Measurements from ENCODE around the gene NOXO1.

Gene NOXO1

DNA sequence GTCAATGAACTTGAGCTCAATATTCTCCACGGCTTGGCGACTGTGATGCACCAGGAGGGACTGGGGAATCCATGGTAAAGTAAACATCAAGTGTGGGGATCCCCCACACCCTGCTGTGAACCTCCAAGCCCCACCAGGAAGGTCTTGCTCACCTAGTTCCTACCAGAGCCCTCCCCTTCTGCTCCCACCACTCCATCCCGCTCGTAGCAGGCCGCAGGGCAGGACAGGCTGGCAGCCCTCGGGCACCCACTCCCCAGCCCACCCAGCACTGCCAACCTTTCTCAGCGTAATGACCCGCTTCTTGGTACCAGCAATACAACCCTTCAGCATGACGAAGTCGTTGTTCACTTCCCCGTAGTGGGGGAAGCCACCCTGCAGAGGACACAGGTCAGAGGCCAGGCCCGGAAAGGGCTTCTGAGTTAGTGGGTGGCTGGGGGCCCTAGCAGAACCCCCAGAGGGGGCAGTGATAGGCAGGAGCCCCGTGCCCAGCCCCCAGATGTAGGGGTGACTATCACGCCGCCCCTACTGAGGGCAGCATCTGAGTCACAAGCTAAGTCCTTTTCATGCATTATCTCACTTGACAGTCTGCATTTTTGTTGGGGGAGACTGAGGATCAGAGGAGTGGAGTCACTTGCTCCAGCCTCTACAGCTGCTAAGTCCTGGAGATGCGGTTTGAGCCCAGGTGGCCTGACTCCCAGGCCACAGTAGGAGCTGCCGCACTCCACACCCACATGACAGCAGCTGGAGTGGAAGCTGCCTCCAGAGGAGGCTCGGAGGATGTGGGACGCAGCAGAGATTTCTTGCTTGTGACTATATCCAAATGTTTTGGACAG is 35.5 kb downstream of the NOXO1 start:
- no peak overlapping the region for H3K4me3 ChIP-seq (ENCODE audit: low read depth, low read length)
- DNase-seq (ENCODE audit: low read depth), result no peak
- no peak for TF ChIP-seq POLR2A (IDR thresholded peaks at IDR 0.05; ENCODE audit: extremely low read depth, insufficient read length)
- no peak for TF ChIP-seq MYC (IDR thresholded peaks at IDR 0.05; ENCODE audit: low read depth, low read length)
- TF ChIP-seq, protein P1, sequence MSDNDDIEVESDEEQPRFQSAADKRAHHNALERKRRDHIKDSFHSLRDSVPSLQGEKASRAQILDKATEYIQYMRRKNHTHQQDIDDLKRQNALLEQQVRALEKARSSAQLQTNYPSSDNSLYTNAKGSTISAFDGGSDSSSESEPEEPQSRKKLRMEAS (IDR thresholded peaks at IDR 0.05; ENCODE audit: low read depth, low read length), result no peak
- TF ChIP-seq, protein P2, sequence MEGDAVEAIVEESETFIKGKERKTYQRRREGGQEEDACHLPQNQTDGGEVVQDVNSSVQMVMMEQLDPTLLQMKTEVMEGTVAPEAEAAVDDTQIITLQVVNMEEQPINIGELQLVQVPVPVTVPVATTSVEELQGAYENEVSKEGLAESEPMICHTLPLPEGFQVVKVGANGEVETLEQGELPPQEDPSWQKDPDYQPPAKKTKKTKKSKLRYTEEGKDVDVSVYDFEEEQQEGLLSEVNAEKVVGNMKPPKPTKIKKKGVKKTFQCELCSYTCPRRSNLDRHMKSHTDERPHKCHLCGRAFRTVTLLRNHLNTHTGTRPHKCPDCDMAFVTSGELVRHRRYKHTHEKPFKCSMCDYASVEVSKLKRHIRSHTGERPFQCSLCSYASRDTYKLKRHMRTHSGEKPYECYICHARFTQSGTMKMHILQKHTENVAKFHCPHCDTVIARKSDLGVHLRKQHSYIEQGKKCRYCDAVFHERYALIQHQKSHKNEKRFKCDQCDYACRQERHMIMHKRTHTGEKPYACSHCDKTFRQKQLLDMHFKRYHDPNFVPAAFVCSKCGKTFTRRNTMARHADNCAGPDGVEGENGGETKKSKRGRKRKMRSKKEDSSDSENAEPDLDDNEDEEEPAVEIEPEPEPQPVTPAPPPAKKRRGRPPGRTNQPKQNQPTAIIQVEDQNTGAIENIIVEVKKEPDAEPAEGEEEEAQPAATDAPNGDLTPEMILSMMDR (IDR thresholded peaks at IDR 0.05; ENCODE audit: low read depth, low read length), result no peak

DNA sequence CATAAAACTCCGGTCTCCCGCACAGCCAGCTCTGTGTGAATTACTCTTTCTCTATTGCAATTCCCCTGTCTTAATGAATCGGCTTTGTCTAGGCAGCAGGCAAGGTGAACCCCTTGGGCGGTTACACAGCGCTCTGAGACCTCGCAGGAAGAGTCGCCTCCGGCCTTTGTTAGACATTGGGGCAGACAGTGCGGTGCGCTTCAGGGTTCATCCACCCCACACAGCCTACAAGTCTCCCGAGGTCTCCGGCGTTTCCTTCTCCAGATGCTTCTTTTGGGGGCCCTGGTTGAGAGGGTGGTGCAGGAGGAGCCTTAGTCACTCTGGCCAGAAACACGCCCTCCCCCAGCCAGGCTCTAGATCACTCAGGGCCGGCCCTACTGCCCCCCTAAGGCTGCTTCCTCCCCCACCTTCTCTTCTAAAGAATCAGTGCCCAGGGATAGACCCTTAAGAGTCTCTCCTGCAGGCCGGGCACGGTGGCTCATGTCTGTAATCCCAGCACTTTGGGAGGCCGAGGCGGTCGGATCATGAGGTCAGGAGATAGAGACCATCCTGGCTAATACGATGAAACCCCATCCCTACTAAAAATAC is 36.6 kb downstream of the NOXO1 start:
- TF ChIP-seq POLR2A (IDR thresholded peaks at IDR 0.05; ENCODE audit: extremely low read depth, insufficient read length) (no peak), MYC (IDR thresholded peaks at IDR 0.05; ENCODE audit: low read depth, low read length) (no peak)
- TF ChIP-seq, protein P2 (IDR thresholded peaks at IDR 0.05; ENCODE audit: low read depth, low read length), result no peak
- TF ChIP-seq, protein P1 (IDR thresholded peaks at IDR 0.05; ENCODE audit: low read depth, low read length), result no peak

DNA sequence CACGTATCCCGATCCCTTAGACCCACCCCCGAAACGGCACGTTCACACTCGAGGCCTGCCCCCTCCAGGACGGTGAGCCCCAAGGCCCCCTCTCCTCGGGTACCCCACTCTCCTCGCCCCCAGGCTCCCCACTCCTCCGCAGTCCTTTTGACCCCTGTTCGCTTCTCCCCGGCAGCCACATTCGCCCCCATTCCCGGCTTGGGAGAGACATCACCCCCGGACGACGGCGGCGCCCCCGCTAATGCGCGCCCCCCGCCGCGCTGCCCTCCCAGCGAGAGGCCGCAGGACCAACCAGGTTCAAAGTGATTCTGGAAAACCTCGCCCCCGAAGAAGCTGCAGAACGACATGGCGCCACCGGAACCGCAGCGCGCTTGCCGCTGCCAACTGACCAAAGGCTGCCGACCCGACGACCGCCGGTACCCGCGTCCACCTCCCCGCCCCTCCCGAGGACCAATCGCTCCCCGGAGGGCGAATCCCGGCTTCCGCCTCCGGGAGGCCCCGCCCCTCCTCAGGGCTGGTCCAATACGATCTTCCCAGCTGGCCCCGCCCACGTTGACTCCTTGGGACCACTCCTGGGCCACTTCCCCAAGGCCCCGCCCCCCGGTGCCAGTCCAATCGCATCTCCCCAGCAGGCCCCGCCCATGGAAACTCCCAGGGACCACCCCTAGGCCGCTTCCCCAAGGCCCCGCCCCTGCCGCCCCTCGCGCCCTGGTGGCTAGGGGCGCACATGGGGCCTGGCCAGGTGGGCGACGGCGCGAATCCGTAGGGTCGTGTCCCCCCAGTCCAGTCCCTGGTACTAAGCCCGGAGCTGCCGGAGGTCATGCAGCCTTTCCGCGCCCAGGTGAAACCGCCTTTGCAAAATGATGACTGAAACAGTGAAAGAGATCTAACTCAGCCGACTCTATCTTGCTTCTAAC is 38.2 kb downstream of the NOXO1 start, which contains the start of gene MSRB1:
TSS of gene MSRB1 (minus strand) at position 390 of the 917 bp plus-strand sequence. CDS start at position 347, 43 bp downstream.
- peak; percentile 98 for DNase-seq (ENCODE audit: low read depth)
- H3K4me3 ChIP-seq (ENCODE audit: low read depth, low read length), result peak within 1 kb of the TSS; percentile 82
- TF ChIP-seq POLR2A (IDR thresholded peaks at IDR 0.05; ENCODE audit: extremely low read depth, insufficient read length) (peak; percentile 86), MYC (IDR thresholded peaks at IDR 0.05; ENCODE audit: low read depth, low read length) (peak; percentile 75)
- TF ChIP-seq, protein P1 (IDR thresholded peaks at IDR 0.05; ENCODE audit: low read depth, low read length), result peak; percentile 67
- TF ChIP-seq, protein P2 (IDR thresholded peaks at IDR 0.05; ENCODE audit: low read depth, low read length), result no peak

More for the DNA sequence above, 36.6 kb downstream of the NOXO1 start:
- H3K4me3 ChIP-seq (ENCODE audit: low read depth, low read length), result no peak overlapping the region
- DNase-seq (ENCODE audit: low read depth), result no peak

DNA sequence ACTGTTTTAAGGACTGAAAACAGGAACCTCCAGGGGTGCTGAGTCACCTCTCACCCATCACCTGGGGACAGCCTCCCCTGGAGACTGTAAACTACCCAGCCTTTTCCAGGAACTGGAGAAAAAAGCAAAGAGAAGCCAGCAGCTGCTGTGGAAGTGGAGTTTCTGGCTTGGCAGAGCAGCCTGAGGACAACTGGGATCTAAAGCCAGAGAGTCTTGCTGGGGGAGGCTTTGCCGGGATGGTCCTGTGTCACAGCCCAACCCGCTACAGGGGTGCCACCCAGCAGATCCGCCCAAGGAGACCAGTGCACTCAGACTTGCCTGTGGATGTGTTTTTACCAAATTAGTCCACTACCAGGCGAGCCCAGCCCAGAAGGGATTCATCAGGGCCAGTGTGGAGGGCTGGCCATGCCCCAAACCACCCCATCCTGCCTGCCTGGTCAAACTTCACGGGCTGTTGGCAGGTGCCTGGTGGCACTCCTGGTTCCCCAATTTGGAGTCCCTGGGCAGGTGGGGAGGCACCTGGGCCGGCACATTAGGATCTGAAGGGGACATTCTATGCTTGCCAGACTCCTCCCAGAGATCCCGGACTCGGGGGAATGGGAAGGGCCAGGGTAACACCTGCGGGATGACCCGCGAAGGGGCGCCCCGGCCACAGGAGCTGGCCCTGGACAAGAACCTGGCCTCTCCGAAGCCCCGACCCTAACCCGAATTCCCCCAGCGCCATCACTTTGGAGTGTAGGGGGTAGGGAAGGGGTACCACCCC is 39.0 kb downstream of the NOXO1 start:
- peak overlapping the region; percentile 82 for H3K4me3 ChIP-seq (ENCODE audit: low read depth, low read length)
- peak; percentile 90 for DNase-seq (ENCODE audit: low read depth)
- no peak for TF ChIP-seq MYC (IDR thresholded peaks at IDR 0.05; ENCODE audit: low read depth, low read length)
- TF ChIP-seq, protein P1 (IDR thresholded peaks at IDR 0.05; ENCODE audit: low read depth, low read length), result no peak
- TF ChIP-seq POLR2A (IDR thresholded peaks at IDR 0.05; ENCODE audit: extremely low read depth, insufficient read length), result no peak
- TF ChIP-seq, protein P2 (IDR thresholded peaks at IDR 0.05; ENCODE audit: low read depth, low read length), result no peak
